BE2C (cell line): Measurements from ENCODE around the gene SETD4.

ENCODE experiments used
- DNase-seq: peaks from one replicate; pipeline ENCODE4 v3.0.0-alpha.2; 2020
- H3K27me3 ChIP-seq: fragments of 250-450 bp; sonication (Bioruptor Pico); 2 replicates; pipeline ENCODE4 v1.5.1; 2020; ENCODE audit warnings: mild to moderate bottlenecking
- H3K36me3 ChIP-seq: fragments of 250-450 bp; sonication (Bioruptor Pico); 2 replicates; pipeline ENCODE4 v1.5.1; 2020; ENCODE audit warnings: mild to moderate bottlenecking
- H3K4me1 ChIP-seq: fragments of 250-450 bp; sonication (Bioruptor Pico); 2 replicates; pipeline ENCODE4 v1.5.1; 2020
- H3K4me3 ChIP-seq: 2 replicates; pipeline ENCODE4 v1.5.1; 2011; ENCODE audit warnings: low read depth, low read length
- H3K9me3 ChIP-seq: fragments of 250-450 bp; sonication (Bioruptor Pico); 2 replicates; pipeline ENCODE4 v1.5.1; 2020
- CTCF ChIP-seq: IDR thresholded peaks from 2 replicates; pipeline ENCODE4 v1.5.1; 2012; ENCODE audit warnings: mild to moderate bottlenecking, low read depth, low read length

The SETD4 gene

GRCh38 chr21:35988416-35989137, 71.7 kb downstream of the SETD4 start:
- Histone ChIP-seq H3K4me1 (no peaks in the 10 kb centered on the region), H3K4me3 (no peak overlapping the region), H3K9me3 (no peaks in the 10 kb centered on the region), H3K27me3 (no peaks in the 10 kb centered on the region), H3K36me3 (no peaks in the 10 kb centered on the region)
- no peak for DNase-seq
- TF ChIP-seq CTCF, result no peak

GRCh38 chr21:35987475-35987874, 72.9 kb downstream of the SETD4 start:
- Histone ChIP-seq H3K4me1 (no peaks in the 10 kb centered on the region), H3K9me3 (no peaks in the 10 kb centered on the region), H3K36me3 (no peaks in the 10 kb centered on the region), H3K4me3 (no peak overlapping the region), H3K27me3 (no peaks in the 10 kb centered on the region)
- no peak for DNase-seq
- TF ChIP-seq CTCF, result no peak

- Histone ChIP-seq H3K4me1 (no peaks in the 10 kb centered on the region), H3K9me3 (no peaks in the 10 kb centered on the region), H3K4me3 (no peak overlapping the region), H3K36me3 (no peaks in the 10 kb centered on the region), H3K27me3 (no peaks in the 10 kb centered on the region)
- TF ChIP-seq CTCF, result no peak
- DNase-seq, result no peak
Measured at GRCh38 chr21:35984654-35985361, 75.5 kb downstream of the SETD4 start.
